HL-60 (cell line): ENCODE results near the gene NPAS1.

ENCODE experiments used
- DNase-seq, 2 experiments: peaks; one replicate each; pipeline ENCODE4 v3.0.0-alpha.2; 2010 to 2020; ENCODE audit warnings: low read depth in 1 of 2, low spot score in 1 of 2
- H3K27ac ChIP-seq: fragments of 250-450 bp; sonication (Bioruptor Pico); replicated peaks from 2 replicates; pipeline ENCODE4 v1.5.1; 2020; ENCODE audit warnings: mild to moderate bottlenecking, moderate library complexity
- H3K27me3 ChIP-seq: fragments of 250-450 bp; sonication (Bioruptor Pico); 2 replicates; pipeline ENCODE4 v1.5.1; 2021; ENCODE audit warnings: mild to moderate bottlenecking, moderate library complexity; ENCODE audit not compliant: insufficient read depth, poor library complexity, severe bottlenecking
- H3K4me3 ChIP-seq: replicated peaks from 2 replicates; pipeline ENCODE4 v1.5.1; 2011; ENCODE audit warnings: mild to moderate bottlenecking, control low read depth, low read length; ENCODE audit not compliant: insufficient read depth
- CTCF ChIP-seq: IDR thresholded peaks from one replicate; pipeline ENCODE4 v1.5.1; 2011; ENCODE audit warnings: low read length, control low read depth, inconsistent platforms; ENCODE audit not compliant: insufficient read depth
- GABPA ChIP-seq: IDR thresholded peaks from 2 replicates; pipeline ENCODE4 v1.6.1; 2012; ENCODE audit warnings: low read depth
- POLR2AphosphoS5 ChIP-seq: IDR thresholded peaks from 2 replicates; pipeline ENCODE4 v1.6.1; 2012; ENCODE audit warnings: low read depth
- SPI1 ChIP-seq: IDR thresholded peaks from 2 replicates; pipeline ENCODE4 v1.6.1; 2012; ENCODE audit warnings: low read depth, mild to moderate bottlenecking, borderline replicate concordance
- TF ChIP-seq, protein P1 (sequence below): IDR thresholded peaks from 2 replicates; pipeline ENCODE4 v1.6.1; 2012; ENCODE audit warnings: low read depth; ENCODE audit not compliant: insufficient replicate concordance

NPAS1 gene

GRCh38 chr19:47018923-47019322 is 714 bp upstream of the NPAS1 start:
- H3K27me3 ChIP-seq = peaks cover 56% of the 10 kb centered on the region
- TF ChIP-seq, protein P1, sequence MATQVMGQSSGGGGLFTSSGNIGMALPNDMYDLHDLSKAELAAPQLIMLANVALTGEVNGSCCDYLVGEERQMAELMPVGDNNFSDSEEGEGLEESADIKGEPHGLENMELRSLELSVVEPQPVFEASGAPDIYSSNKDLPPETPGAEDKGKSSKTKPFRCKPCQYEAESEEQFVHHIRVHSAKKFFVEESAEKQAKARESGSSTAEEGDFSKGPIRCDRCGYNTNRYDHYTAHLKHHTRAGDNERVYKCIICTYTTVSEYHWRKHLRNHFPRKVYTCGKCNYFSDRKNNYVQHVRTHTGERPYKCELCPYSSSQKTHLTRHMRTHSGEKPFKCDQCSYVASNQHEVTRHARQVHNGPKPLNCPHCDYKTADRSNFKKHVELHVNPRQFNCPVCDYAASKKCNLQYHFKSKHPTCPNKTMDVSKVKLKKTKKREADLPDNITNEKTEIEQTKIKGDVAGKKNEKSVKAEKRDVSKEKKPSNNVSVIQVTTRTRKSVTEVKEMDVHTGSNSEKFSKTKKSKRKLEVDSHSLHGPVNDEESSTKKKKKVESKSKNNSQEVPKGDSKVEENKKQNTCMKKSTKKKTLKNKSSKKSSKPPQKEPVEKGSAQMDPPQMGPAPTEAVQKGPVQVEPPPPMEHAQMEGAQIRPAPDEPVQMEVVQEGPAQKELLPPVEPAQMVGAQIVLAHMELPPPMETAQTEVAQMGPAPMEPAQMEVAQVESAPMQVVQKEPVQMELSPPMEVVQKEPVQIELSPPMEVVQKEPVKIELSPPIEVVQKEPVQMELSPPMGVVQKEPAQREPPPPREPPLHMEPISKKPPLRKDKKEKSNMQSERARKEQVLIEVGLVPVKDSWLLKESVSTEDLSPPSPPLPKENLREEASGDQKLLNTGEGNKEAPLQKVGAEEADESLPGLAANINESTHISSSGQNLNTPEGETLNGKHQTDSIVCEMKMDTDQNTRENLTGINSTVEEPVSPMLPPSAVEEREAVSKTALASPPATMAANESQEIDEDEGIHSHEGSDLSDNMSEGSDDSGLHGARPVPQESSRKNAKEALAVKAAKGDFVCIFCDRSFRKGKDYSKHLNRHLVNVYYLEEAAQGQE = no peak
- TF ChIP-seq SPI1 (no peak), CTCF (no peak), GABPA (no peak)

DNA sequence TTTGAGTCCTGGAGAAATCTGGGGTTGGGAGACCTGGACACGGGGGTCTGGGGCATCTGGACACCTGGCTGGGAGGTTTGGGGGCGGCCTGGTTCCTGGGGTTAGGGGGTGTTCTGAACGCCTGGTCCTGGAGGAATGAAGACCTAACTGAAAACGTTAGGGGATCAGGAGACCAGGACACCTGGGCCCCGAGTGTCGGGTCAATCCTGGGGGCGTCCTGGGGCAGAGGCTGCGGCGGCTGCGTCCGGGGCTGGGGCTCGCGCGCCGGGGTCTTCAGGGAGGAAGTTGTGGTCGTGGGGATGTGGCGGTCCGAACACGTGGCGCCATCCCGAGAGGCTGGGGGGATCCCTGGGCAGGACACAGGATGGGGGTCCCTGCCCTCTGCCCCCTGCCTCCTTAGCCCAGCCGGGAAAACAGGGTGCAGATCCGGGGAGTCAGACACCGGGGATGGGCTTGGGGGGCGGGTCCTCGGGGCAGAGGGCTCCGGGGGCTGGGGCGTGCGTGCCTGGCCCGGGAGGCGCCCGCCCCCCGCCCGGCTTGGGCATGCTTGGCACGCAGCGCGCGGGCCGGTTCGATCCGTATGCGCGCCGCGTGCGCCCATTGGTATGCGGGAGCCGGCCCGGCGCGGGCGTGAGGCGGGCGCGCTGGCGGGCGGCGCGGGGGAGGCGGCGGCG is 632 bp downstream of the NPAS1 start:
- Histone ChIP-seq H3K27ac (no peak overlapping the region), H3K27me3 (peaks cover 58% of the 10 kb centered on the region), H3K4me3 (no peak overlapping the region)
- no peak for DNase-seq
- TF ChIP-seq CTCF (no peak), SPI1 (no peak)
- TF ChIP-seq, protein P1 = no peak

More at GRCh38 chr19:47018923-47019322, 714 bp upstream of the NPAS1 start:
- Histone ChIP-seq H3K27ac (no peak overlapping the region), H3K4me3 (no peak overlapping the region)
- DNase-seq = no peak

- no peak for DNase-seq
- Histone ChIP-seq H3K27me3 (peaks cover 62% of the 10 kb centered on the region), H3K27ac (no peak overlapping the region)
Measured at GRCh38 chr19:47020992-47021496, 1.4 kb downstream of the NPAS1 start.

More at GRCh38 chr19:47020992-47021496, 1.4 kb downstream of the NPAS1 start:
- 0 out of 2 replicates have a peak overlapping the region, but pooled peaks have one; percentile 4 for H3K4me3 ChIP-seq
- TF ChIP-seq GABPA (no peak), POLR2AphosphoS5 (no peak), SPI1 (no peak), CTCF (no peak)
- TF ChIP-seq, protein P1 = no peak
